OCI-LY7 (cell line): ENCODE measurements around the gene GALNT14. TPM values are rescaled to one million over a fixed set of nuclear protein-coding genes. Genes with fewer than 3 reads are reported as not detected.

Experiments used
- BruUV-seq: library from RNA; stranded (reverse); fragments of 400-500 nt; replicated peaks from 2 replicates; lab custom pipeline; 2021; lab: Mats Ljungman, UMichigan
- CTCF ChIA-PET: fragments of 300-600 bp; sonication (Branson Sonifier 250); formaldehyde crosslinking; loops from one replicate; lab custom pipeline; 2022; ENCODE audit warnings: antibody characterized with exemption; ENCODE audit not compliant: unreplicated experiment; lab: Charles Lee
- POLR2A ChIA-PET: fragments of 300-600 bp; sonication (Branson Sonifier 250); formaldehyde crosslinking; loops from one replicate; lab custom pipeline; 2022; ENCODE audit warnings: antibody characterized with exemption; lab: Charles Lee
- DNase-seq: peaks from one replicate; pipeline ENCODE4 v3.0.0-alpha.2; 2015; ENCODE audit warnings: low spot score
- H2AFZ ChIP-seq: fragments of 200-600 bp; sonication (generic), shearing (Covaris generic); 2 replicates; pipeline ENCODE4 v1.6.1; 2014; ENCODE audit warnings: mild to moderate bottlenecking, antibody characterized with exemption, low read length, moderate library complexity
- H3K27ac ChIP-seq: fragments of 200-600 bp; sonication (generic); 2 replicates; pipeline ENCODE4 v1.5.1; 2014; ENCODE audit warnings: mixed run types, low read depth, mild to moderate bottlenecking, moderate library complexity, low read length, inconsistent platforms; ENCODE audit not compliant: poor library complexity, severe bottlenecking
- H3K36me3 ChIP-seq: fragments of 200-600 bp; sonication (generic); 2 replicates; pipeline ENCODE4 v1.6.1; 2014; ENCODE audit warnings: mild to moderate bottlenecking, antibody characterized with exemption, low read length, moderate library complexity, mixed read lengths; ENCODE audit not compliant: insufficient read depth
- H3K4me1 ChIP-seq: fragments of 200-600 bp; sonication (generic); 2 replicates; pipeline ENCODE4 v1.5.1; 2014; ENCODE audit warnings: mild to moderate bottlenecking, low read length; ENCODE audit not compliant: insufficient read depth, poor library complexity, severe bottlenecking
- H3K4me2 ChIP-seq: fragments of 200-600 bp; sonication (generic); 2 replicates; pipeline ENCODE4 v1.6.1; 2014; ENCODE audit warnings: mild to moderate bottlenecking, low read length
- H3K4me3 ChIP-seq: fragments of 200-600 bp; sonication (generic); 2 replicates; pipeline ENCODE4 v1.5.1; 2014; ENCODE audit warnings: mild to moderate bottlenecking, low read depth, low read length; ENCODE audit not compliant: poor library complexity, severe bottlenecking
- H3K79me2 ChIP-seq: fragments of 200-600 bp; sonication (generic); 2 replicates; pipeline ENCODE4 v1.6.1; 2016; ENCODE audit warnings: low read depth, mild to moderate bottlenecking, low read length, moderate library complexity, mixed read lengths; ENCODE audit not compliant: insufficient read depth
- H3K9me2 ChIP-seq: fragments of 200-600 bp; sonication (generic); 2 replicates; pipeline ENCODE4 v1.6.1; 2016; ENCODE audit warnings: mild to moderate bottlenecking, low read length, mixed read lengths; ENCODE audit not compliant: insufficient read depth
- H3K9me3 ChIP-seq: fragments of 200-600 bp; sonication (generic); 2 replicates; pipeline ENCODE4 v1.6.1; 2014; ENCODE audit warnings: mild to moderate bottlenecking, mixed run types, low read length, mixed read lengths
- H4K20me1 ChIP-seq: fragments of 200-600 bp; sonication (generic); 2 replicates; pipeline ENCODE4 v1.6.1; 2014; ENCODE audit warnings: mild to moderate bottlenecking, antibody characterized with exemption, low read length, moderate library complexity, mixed read lengths; ENCODE audit not compliant: insufficient read depth
- CTCF ChIP-seq: fragments of 200-600 bp; sonication (generic); conservative IDR thresholded peaks from 2 replicates; pipeline ENCODE4 v1.5.1; 2014; ENCODE audit warnings: mild to moderate bottlenecking, antibody characterized with exemption, low read length, moderate library complexity, mixed read lengths
- EZH2phosphoT487 ChIP-seq: fragments of 200-600 bp; sonication (generic); IDR thresholded peaks from 2 replicates; pipeline ENCODE4 v1.6.1; 2018; ENCODE audit warnings: low read depth, borderline replicate concordance, mild to moderate bottlenecking, mixed run types, antibody characterized with exemption, low read length, moderate library complexity, mixed read lengths
- intact Hi-C: fragments of 100-400 bp; cut with micrococcal nuclease; formaldehyde crosslinking; loops from one replicate; pipeline ENCODE4 v1.10.0; 2022; ENCODE audit not compliant: unreplicated experiment
- total RNA-seq, 2 experiments: library from RNA; depleted of rRNA in 1 of 2; stranded (reverse); fragments of >200 nt in 1 of 2; shearing (Covaris generic) in 1 of 2; gene quantifications; 2 replicates each; pipeline ENCODE4 v1.2.3, GENCODE V29; 2014 to 2022

Gene GALNT14
- total RNA-seq, 2 experiments from 2014 or later, result 14.8 to 25.6 TPM

DNA sequence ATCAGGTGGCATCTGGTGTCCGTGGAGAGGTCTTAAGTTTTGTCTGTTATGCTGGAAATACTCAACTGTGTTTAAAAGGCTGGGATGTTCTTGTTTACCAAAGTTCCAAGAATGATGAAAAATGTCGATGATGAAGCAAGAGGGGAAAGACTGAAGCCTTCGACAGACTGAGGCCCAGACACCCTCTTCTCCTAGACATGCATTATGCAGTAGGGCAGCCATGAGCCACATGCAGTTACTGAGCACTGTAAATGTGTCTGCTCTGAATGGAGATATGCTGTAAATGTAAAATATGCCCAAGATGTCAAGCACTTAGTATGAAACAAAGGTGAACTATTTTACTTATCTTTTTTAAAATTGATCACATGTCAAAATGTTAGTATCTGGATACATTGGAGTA lies 163.1 kb downstream of the GALNT14 start:
- Histone ChIP-seq H4K20me1 (no peaks in the 10 kb centered on the region), H3K36me3 (no peaks in the 10 kb centered on the region), H3K9me3 (no peaks in the 10 kb centered on the region), H3K79me2 (no peaks in the 10 kb centered on the region), H3K27ac (no peak overlapping the region), H3K4me1 (no peaks in the 10 kb centered on the region), H2AFZ (no peak overlapping the region), H3K4me3 (no peak overlapping the region), H3K4me2 (no peak overlapping the region), H3K9me2 (no peaks in the 10 kb centered on the region)
- intact Hi-C loops, result no loop called here
- no peak for DNase-seq
- TF ChIP-seq EZH2phosphoT487 (no peak), CTCF (no peak)
- CTCF ChIA-PET, result no interaction called here
- POLR2A ChIA-PET, result interaction anchor here (0.5 kb wide), 1 partner anchor 1749 kb away, joined by 3 read pairs; no protein-coding TSS in a partner anchor
- BruUV-seq, result no TSS peak

DNA sequence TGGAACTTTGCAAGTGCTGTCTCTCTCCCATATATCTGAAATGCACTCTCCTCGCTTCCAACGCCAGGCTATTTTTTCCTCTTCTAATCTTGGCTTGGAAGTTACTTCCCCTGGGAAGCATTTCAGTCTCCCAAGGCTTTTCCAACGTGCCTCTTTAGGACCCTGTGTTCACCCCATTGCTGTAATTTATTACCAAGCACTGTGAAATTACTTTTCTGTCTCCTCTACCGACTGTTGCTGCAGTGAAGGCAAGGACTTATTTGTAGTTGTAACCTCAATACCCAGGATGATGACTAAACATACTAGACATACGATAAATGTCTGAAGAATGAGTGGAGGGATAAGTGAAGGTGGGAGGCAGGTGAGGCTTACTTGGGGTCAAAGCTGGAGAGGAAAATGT lies 163.7 kb downstream of the GALNT14 start:
- no peak overlapping the region for H3K4me3 ChIP-seq
- no TSS peak for BruUV-seq
- no peak overlapping the region for H3K27ac ChIP-seq
- no peaks in the 10 kb centered on the region for H3K9me2 ChIP-seq
- TF ChIP-seq CTCF (no peak), EZH2phosphoT487 (no peak)
- ChIA-PET CTCF (no interaction called here), POLR2A (interaction anchor here (0.5 kb wide), 1 partner anchor 1749 kb away, joined by 3 read pairs; no protein-coding TSS in a partner anchor)
- H3K9me3 ChIP-seq, result no peaks in the 10 kb centered on the region
- H3K36me3 ChIP-seq, result no peaks in the 10 kb centered on the region
- DNase-seq, result no peak
- H2AFZ ChIP-seq, result no peak overlapping the region
- no peaks in the 10 kb centered on the region for H3K79me2 ChIP-seq
- intact Hi-C loops, result no loop called here
- no peaks in the 10 kb centered on the region for H3K4me1 ChIP-seq
- H3K4me2 ChIP-seq, result no peak overlapping the region
- H4K20me1 ChIP-seq, result no peaks in the 10 kb centered on the region

DNA sequence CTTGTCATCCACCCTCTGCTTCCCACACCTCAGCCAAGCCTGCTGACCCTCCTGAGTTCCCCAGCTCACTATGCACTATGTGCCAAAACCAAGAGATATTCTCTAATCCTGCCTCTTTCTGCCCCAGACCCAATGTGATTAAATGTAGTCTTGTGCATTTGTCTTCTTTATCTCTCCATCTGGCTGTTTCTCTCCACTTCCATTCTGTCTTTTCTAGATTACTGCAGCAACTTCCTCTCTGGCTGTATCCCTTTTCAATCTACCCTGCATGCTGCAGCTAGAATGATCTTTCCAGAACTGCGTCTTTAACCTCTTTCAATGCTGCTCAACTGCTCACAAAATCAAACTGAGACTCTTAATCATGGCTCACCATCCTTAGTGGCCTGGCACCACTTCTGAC lies 164.1 kb downstream of the GALNT14 start:
- BruUV-seq, result no TSS peak
- ChIA-PET POLR2A (interaction anchor here (0.5 kb wide), 1 partner anchor 1942 kb away, joined by 4 read pairs; no protein-coding TSS in a partner anchor), CTCF (no interaction called here)
- intact Hi-C loops, result no loop called here
- Histone ChIP-seq H4K20me1 (no peaks in the 10 kb centered on the region), H3K27ac (no peak overlapping the region), H3K4me3 (no peak overlapping the region), H3K9me2 (no peaks in the 10 kb centered on the region), H2AFZ (no peak overlapping the region), H3K4me2 (no peak overlapping the region), H3K9me3 (no peaks in the 10 kb centered on the region), H3K4me1 (no peaks in the 10 kb centered on the region), H3K36me3 (no peaks in the 10 kb centered on the region), H3K79me2 (no peaks in the 10 kb centered on the region)
- no peak for TF ChIP-seq CTCF
- no peak for TF ChIP-seq EZH2phosphoT487
- no peak for DNase-seq
